NB4 (cell line): ENCODE measurements around the gene FAM111A.

ENCODE experiments used
- MYC ChIP-seq: IDR thresholded peaks from 2 replicates; pipeline ENCODE4 v1.6.1; 2011; ENCODE audit warnings: low read depth, low read length
- POLR2A ChIP-seq: IDR thresholded peaks from 2 replicates; pipeline ENCODE4 v1.6.1; 2011; ENCODE audit warnings: mild to moderate bottlenecking; ENCODE audit not compliant: insufficient read length; ENCODE audit errors: extremely low read depth
- TF ChIP-seq, protein P1 (sequence below): IDR thresholded peaks from one replicate; pipeline ENCODE4 v1.5.1; 2012; ENCODE audit warnings: low read depth, low read length
- TF ChIP-seq, protein P2 (sequence below): IDR thresholded peaks from 2 replicates; pipeline ENCODE4 v1.6.1; 2011; ENCODE audit warnings: low read depth, low read length

DNA sequence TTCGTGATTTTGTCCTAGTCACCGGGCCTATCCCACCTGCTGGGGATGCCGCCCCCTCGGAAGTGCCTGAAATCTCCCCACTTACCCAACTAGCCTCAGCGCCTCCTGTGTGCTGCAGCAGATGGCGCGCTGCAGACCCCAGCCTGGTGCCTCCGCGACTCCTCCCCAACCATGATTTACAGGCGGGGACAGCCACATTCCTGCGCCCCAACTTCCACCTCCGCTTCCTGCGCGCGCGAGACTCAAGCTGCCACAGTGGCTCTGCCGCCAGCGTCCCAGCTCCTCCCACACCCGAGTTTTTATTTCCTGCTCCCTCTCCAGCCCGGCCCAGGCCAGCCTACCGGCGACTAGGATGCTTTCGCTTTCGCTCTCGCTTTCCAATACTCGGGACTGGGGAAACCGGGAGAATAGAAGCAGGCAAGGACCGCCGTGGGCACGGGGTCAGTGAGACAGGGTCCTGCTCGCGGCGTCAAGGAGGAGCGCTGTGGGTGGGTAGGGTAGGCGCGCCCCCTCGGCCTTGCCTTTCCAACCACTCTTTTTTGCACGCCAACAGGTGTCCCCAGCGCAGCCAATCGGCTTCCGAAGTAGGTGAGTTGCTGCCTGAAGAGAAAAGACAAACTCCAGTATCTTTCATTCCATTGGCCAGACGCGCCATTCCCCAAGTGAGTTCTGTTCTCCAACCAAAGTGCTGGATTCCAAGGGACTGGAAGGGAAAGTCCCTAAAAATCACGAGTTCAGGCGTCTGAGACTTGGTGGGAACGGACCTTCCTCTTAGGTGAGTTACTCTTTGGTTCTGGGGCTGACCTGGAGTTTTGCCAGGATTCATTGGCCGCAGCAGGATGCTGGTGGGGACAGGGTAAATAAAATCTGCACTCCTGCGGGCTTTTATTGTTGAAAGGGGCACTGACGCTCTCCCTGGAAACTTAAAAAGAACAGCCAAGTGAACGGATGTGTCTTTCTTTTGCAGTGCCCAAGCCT, at the start of gene FAM111A:
- TF ChIP-seq, protein P1, sequence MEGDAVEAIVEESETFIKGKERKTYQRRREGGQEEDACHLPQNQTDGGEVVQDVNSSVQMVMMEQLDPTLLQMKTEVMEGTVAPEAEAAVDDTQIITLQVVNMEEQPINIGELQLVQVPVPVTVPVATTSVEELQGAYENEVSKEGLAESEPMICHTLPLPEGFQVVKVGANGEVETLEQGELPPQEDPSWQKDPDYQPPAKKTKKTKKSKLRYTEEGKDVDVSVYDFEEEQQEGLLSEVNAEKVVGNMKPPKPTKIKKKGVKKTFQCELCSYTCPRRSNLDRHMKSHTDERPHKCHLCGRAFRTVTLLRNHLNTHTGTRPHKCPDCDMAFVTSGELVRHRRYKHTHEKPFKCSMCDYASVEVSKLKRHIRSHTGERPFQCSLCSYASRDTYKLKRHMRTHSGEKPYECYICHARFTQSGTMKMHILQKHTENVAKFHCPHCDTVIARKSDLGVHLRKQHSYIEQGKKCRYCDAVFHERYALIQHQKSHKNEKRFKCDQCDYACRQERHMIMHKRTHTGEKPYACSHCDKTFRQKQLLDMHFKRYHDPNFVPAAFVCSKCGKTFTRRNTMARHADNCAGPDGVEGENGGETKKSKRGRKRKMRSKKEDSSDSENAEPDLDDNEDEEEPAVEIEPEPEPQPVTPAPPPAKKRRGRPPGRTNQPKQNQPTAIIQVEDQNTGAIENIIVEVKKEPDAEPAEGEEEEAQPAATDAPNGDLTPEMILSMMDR, result peak; percentile 45
- no peak for TF ChIP-seq POLR2A
- TF ChIP-seq, protein P2, sequence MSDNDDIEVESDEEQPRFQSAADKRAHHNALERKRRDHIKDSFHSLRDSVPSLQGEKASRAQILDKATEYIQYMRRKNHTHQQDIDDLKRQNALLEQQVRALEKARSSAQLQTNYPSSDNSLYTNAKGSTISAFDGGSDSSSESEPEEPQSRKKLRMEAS, result peak; percentile 36; the same call in 1 of the 2 replicates
- TF ChIP-seq MYC, result peak; percentile 62; the same call in 1 of the 2 replicates
